ENCODE results near the gene CLASP1. TPM values are rescaled to one million over a fixed set of nuclear protein-coding genes. Genes with fewer than 3 reads are reported as not detected.
"Not testable (repeated sequence)": the region's sequence is repeated elsewhere in the genome, so short reads cannot be mapped to it uniquely, and the experiment has no call there.

The CLASP1 gene
- 10 to 100 TPM; 44.7 to 45.5 TPM for total RNA-seq

GRCh38 chr2:121649149-121649595 is at the start of gene CLASP1:
TSS of gene CLASP1 (minus strand) at chr2:121649462. CDS start at chr2:121605895, 43,567 bp downstream.
- no peaks in the 10 kb centered on the region for H3K27me3 Mint-ChIP-seq
- peaks cover 40% of the 10 kb centered on the region for H3K4me1 Mint-ChIP-seq
- no peaks in the 10 kb centered on the region for H3K9me3 Mint-ChIP-seq
- peak within 1 kb of the TSS; percentile 97 for H3K4me3 Mint-ChIP-seq
- peak within 1 kb of the TSS; percentile 98 for H3K27ac Mint-ChIP-seq
- peak; percentile 55 for DNase-seq
- H3K36me3 Mint-ChIP-seq = peaks cover 24% of the 10 kb centered on the region

- H3K27ac Mint-ChIP-seq = peak overlapping the region; percentile 43
- no peak overlapping the region for H3K4me3 Mint-ChIP-seq
- no peaks in the 10 kb centered on the region for H3K36me3 Mint-ChIP-seq
- no peaks in the 10 kb centered on the region for H3K27me3 Mint-ChIP-seq
- no peaks in the 10 kb centered on the region for H3K9me3 Mint-ChIP-seq
- H3K4me1 Mint-ChIP-seq = peaks cover 29% of the 10 kb centered on the region
- DNase-seq = no peak
Observed at GRCh38 chr2:121698318-121698930, 49.2 kb upstream of the CLASP1 start.

- no peak overlapping the region for H3K4me3 Mint-ChIP-seq
- H3K36me3 Mint-ChIP-seq = no peaks in the 10 kb centered on the region
- H3K27me3 Mint-ChIP-seq = no peaks in the 10 kb centered on the region
- DNase-seq = no peak
- H3K4me1 Mint-ChIP-seq = peaks cover 29% of the 10 kb centered on the region
- H3K9me3 Mint-ChIP-seq = no peaks in the 10 kb centered on the region
- no peak overlapping the region for H3K27ac Mint-ChIP-seq
Observed at GRCh38 chr2:121697108-121697631, 47.9 kb upstream of the CLASP1 start.

- peaks cover 24% of the 10 kb centered on the region for H3K4me1 Mint-ChIP-seq
- no peak for DNase-seq
- no peaks in the 10 kb centered on the region for H3K27me3 Mint-ChIP-seq
- no peak overlapping the region for H3K27ac Mint-ChIP-seq
- no peak overlapping the region for H3K4me3 Mint-ChIP-seq
- H3K9me3 Mint-ChIP-seq = no peaks in the 10 kb centered on the region
- H3K36me3 Mint-ChIP-seq = no peaks in the 10 kb centered on the region
Observed at GRCh38 chr2:121696410-121696930, 47.2 kb upstream of the CLASP1 start.

GRCh38 chr2:121695171-121695451 is 45.8 kb upstream of the CLASP1 start:
- Mint-ChIP-seq H3K4me3 (no peak overlapping the region), H3K9me3 (no peaks in the 10 kb centered on the region), H3K27ac (no peak overlapping the region), H3K4me1 (peaks cover 15% of the 10 kb centered on the region), H3K27me3 (no peaks in the 10 kb centered on the region), H3K36me3 (no peaks in the 10 kb centered on the region)
- no peak for DNase-seq

- Mint-ChIP-seq H3K9me3 (no peaks in the 10 kb centered on the region), H3K27ac (no peak overlapping the region), H3K4me3 (no peak overlapping the region), H3K27me3 (no peaks in the 10 kb centered on the region), H3K4me1 (peaks cover 10% of the 10 kb centered on the region), H3K36me3 (no peaks in the 10 kb centered on the region)
- no peak for DNase-seq
Observed at GRCh38 chr2:121694398-121695170, 45.3 kb upstream of the CLASP1 start.

- not testable (repeated sequence) for H3K27ac Mint-ChIP-seq, H3K4me1 Mint-ChIP-seq, H3K27me3 Mint-ChIP-seq, H3K36me3 Mint-ChIP-seq, H3K4me3 Mint-ChIP-seq, H3K9me3 Mint-ChIP-seq, DNase-seq
Observed at GRCh38 chr2:121690572-121690971, 41.3 kb upstream of the CLASP1 start.

GRCh38 chr2:121690095-121690494 is 40.8 kb upstream of the CLASP1 start:
- Mint-ChIP-seq H3K27me3 (no peaks in the 10 kb centered on the region), H3K36me3 (no peaks in the 10 kb centered on the region), H3K4me1 (peaks cover 3% of the 10 kb centered on the region), H3K9me3 (no peaks in the 10 kb centered on the region), H3K27ac (no peak overlapping the region), H3K4me3 (no peak overlapping the region)
- no peak for DNase-seq

- Mint-ChIP-seq H3K4me3 (no peak overlapping the region), H3K27ac (no peak overlapping the region), H3K4me1 (peaks cover 3% of the 10 kb centered on the region)
Observed at GRCh38 chr2:121689356-121689755, 40.1 kb upstream of the CLASP1 start.

GRCh38 chr2:121688820-121689219 is 39.6 kb upstream of the CLASP1 start:
- Mint-ChIP-seq H3K27ac (no peak overlapping the region), H3K4me3 (no peak overlapping the region)

More at GRCh38 chr2:121689356-121689755, 40.1 kb upstream of the CLASP1 start:
- Mint-ChIP-seq H3K27me3 (no peaks in the 10 kb centered on the region), H3K9me3 (peaks cover 2% of the 10 kb centered on the region), H3K36me3 (peaks cover under 1% of the 10 kb centered on the region)
- DNase-seq = no peak

GRCh38 chr2:121686902-121687301 is 37.6 kb upstream of the CLASP1 start:
- Mint-ChIP-seq H3K36me3 (peaks cover 7% of the 10 kb centered on the region), H3K4me3 (no peak overlapping the region), H3K27me3 (no peaks in the 10 kb centered on the region), H3K4me1 (peaks cover 3% of the 10 kb centered on the region), H3K9me3 (peaks cover 17% of the 10 kb centered on the region), H3K27ac (no peak overlapping the region)
- no peak for DNase-seq

More at GRCh38 chr2:121688820-121689219, 39.6 kb upstream of the CLASP1 start:
- Mint-ChIP-seq H3K36me3 (peaks cover 2% of the 10 kb centered on the region), H3K27me3 (no peaks in the 10 kb centered on the region), H3K9me3 (peaks cover 7% of the 10 kb centered on the region), H3K4me1 (peaks cover 3% of the 10 kb centered on the region)
- DNase-seq = no peak

GRCh38 chr2:121686218-121686617 is 37.0 kb upstream of the CLASP1 start:
- Mint-ChIP-seq H3K27me3 (no peaks in the 10 kb centered on the region), H3K4me1 (peaks cover 3% of the 10 kb centered on the region), H3K27ac (no peak overlapping the region), H3K9me3 (peaks cover 22% of the 10 kb centered on the region), H3K36me3 (peaks cover 7% of the 10 kb centered on the region), H3K4me3 (no peak overlapping the region)
- DNase-seq = no peak

- no peak overlapping the region for H3K4me3 Mint-ChIP-seq
- no peaks in the 10 kb centered on the region for H3K27me3 Mint-ChIP-seq
- H3K4me1 Mint-ChIP-seq = peaks cover 3% of the 10 kb centered on the region
- no peak for DNase-seq
- H3K27ac Mint-ChIP-seq = no peak overlapping the region
- H3K9me3 Mint-ChIP-seq = peaks cover 36% of the 10 kb centered on the region
- peaks cover 11% of the 10 kb centered on the region for H3K36me3 Mint-ChIP-seq
Observed at GRCh38 chr2:121682396-121683298, 33.4 kb upstream of the CLASP1 start.

GRCh38 chr2:121677855-121678254 is 28.6 kb upstream of the CLASP1 start:
- no peaks in the 10 kb centered on the region for H3K27me3 Mint-ChIP-seq
- no peak for DNase-seq
- H3K4me3 Mint-ChIP-seq = no peak overlapping the region
- peaks cover 6% of the 10 kb centered on the region for H3K36me3 Mint-ChIP-seq
- H3K9me3 Mint-ChIP-seq = peaks cover 41% of the 10 kb centered on the region
- no peaks in the 10 kb centered on the region for H3K4me1 Mint-ChIP-seq
- no peak overlapping the region for H3K27ac Mint-ChIP-seq

- not testable (repeated sequence) for H3K4me1 Mint-ChIP-seq, H3K27ac Mint-ChIP-seq, H3K36me3 Mint-ChIP-seq, DNase-seq, H3K27me3 Mint-ChIP-seq, H3K4me3 Mint-ChIP-seq
- peaks cover 22% of the 10 kb centered on the region for H3K9me3 Mint-ChIP-seq
Observed at GRCh38 chr2:121671621-121672020, 22.4 kb upstream of the CLASP1 start.

All from activated naive CD8-positive, alpha-beta T cell treated with anti-CD3 and anti-CD28 coated beads for 36 hours (primary cell).